Measurements from ENCODE around the gene CFAP74.

The CFAP74 gene

DNA sequence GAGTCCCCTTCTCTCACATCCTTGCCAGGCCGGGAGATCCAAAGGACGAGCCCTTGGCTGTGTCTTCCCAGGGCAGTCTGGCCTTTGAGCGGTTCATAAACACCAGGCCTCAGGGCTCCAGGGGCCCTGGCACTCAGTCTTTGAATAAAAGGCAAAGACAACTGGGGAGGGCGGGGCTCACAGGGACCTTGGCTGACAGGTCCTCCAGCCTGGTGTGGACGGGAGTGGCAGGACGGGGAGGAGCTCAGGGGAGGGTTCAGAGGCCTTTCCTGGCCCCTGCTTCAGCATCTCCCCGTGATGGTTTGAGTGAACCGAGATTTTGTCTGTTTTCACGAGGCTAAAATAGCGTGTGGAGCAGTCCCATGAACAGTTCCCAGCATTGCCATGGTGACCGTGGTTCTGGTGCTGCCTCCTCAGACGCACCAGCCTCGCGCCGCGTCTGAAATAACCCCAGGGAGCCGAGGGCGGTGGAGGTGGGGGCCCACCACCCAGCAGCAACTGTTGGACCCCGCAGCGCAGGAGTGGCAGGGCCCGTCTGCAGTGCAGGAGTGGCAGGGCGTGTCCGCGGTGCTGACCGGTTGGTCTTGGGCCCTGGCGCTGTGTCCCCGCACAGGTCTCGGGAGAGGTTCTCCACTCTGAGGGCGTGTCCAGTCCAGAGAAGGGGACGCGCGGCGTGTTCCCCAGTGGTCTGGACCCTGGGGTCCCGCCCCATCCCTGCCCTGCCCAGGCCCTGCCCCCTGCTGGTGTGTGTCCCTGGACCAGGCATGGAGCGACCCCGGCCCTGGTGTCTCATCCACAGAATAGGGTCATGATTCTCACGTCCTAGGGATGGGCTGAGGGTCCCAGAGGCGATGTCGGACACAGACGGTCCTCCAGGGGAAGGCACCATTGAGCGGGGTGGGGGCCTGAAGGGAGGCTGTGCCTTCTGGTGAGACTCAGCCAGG, 39.5 kb upstream of the CFAP74 start:
- DNase-seq: no peak

DNA sequence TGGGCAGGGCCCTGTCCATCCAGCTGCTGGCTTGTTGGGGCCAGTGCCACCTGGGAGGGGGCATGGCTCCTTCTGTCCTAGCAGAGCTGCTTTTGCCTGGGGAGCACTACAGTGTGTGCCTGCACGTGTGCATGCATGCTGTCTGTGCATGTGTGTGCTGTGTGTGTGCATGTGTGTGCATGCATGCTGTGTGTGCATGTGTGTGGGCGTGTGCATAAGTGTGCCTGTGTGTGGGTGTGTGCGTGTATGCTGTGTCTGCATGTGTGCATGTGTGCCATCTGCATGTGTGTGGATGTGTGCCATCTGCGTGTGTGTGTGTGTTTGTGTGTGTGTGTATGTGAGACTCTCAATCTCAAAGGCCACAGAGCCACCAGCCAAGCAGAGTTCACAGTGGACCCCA, 38.3 kb upstream of the CFAP74 start:
- DNase-seq: no peak

DNA sequence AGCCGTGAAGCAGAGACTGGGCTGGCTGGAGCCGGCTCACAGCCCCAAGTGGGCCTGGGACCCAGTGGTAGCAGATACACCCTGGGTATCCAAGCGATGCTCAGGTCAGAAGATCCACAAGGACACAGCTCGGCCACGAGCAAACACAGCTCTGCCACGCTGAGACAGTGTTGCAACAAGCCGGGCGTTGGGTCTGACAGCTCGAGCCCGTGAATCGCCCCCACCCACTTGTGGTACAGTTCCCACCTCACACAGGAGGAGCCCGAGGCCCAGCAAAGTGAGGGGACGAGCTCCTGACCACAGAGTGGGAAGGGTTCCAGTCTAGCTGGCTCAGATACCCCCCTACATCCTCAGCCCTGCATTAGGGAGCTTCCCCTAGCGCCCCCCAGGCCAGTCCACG, 37.7 kb upstream of the CFAP74 start:
- DNase-seq: no peak

DNA sequence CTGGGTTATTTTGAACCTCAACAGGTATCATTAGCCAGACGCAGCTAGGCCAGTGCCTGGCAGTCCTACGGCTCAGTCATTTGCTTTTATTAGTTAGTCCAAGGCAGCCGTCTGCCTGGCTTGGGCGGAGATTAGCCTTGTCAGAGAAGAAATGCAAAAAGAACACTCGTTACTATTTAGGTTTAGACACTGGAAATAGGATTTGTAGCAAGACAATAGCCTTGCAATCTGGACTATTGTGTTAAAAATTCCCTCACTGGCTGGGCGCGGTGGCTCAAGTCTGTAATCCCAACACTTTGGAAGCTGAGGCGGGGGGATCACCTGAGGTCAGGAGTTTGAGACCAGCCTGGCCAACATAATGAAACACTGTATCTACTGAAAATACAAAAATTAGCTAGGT, 35.7 kb upstream of the CFAP74 start:
- DNase-seq: no peak

DNA sequence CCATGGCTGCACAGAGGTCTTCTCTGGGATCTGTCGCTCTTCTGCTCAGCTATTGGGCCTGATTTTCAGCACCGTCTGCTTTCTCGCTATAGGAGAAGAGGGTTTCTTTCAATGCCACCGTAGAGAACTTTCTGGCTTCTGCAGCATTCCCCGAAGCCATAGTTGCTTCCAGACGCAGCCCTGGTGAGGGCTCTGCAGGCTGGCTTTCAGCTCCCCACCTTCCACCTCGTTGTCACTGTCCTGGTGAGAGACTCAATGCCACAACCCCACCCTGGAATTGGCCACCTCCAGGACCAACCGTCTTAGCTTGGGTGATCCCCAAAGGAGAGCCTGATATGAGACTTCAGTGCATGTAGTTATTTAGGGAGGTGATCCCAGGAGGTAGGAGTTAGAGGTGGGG, 34.6 kb upstream of the CFAP74 start:
- no peak for DNase-seq

DNA sequence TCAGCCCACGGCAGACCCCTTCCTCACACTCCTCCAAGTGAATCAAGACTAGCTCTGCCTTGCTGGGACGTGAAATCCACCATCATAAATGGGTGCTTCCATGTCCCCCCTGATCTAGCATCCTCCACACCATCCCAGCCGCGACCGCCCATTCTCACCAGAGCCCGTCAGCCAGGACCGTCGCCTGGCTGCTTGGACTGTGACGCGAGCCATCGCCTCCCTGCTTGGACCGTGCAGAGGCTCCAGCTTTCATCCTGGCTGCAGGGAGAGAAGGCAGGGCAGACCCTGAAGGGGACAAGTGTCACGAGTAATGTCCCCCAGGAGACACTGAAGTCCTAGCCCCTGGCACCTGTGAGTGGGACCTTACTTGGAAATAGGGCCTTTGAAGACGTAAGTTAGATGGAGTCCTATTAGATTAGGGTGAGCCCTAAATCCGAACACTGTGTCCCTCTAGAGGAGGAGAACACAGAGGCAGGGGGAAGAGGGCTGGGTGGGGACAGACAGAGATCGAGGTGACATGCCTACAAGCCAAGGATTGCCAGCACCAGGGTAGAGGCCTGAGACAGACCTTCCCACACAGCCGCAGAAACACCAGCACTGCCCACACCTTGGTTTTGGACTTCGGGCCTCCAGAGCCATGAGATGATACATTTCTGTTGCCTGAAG, 33.9 kb upstream of the CFAP74 start:
- DNase-seq: no peak

DNA sequence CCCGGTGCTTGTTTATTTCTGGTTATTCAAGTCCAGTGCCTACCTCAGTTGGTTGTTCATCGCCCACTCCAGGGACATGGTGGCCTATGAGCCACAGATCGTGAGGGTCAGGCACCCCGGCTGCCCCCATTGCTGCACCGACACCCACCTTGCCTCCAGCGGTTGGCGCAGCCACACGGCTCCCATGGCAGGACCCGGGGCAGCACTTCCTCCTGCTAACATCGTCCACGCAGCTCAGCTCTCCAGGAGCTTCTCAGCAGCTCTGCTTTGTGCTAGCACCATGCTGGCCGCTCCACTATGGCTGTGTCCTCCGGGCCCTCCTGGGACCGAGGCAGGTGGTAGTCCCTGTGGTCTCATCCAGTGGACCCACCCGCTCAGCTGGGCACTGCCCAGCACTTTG, 32.7 kb upstream of the CFAP74 start:
- DNase-seq: no peak

DNA sequence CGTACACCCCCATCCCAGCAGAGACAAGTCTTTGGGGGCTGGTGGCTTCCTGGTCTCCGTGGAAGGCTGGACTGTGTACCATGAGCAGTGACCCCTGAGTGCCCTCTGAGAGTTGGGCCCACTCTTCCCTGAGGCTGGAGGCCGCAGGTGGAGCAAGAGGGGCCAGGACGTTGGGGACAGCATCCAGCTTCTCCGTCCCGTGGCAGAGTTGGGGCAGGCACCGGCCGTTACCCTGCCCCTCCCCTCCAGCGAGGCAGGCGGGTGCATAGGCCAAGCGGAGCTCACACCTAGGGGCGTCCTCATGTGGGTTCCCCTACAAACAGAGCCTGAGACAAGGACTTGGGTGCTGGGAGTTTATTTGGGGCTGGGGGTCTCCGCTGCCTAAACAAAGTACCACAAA, 29.6 kb upstream of the CFAP74 start:
- no peak for DNase-seq

DNA sequence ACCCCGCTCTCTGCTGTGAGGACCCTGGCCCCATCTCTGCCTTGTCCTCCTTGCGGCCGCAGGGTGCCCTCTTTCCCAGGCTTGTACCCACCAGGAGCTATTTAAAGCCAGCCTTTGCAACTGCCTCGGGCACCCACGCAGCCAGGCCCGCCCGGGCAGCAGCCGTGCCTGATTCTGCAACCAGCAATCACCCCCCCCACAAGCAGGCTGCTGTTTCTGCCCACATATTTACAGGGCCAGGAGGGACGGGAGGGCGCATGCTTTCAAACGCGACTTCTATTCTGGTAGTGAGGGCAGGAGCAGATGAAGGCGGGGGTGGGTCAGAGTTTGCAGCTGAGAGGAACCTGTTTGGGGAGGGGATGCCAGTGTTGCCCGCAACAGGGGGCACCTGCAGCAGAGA, 29.2 kb upstream of the CFAP74 start:
- no peak for DNase-seq

DNA sequence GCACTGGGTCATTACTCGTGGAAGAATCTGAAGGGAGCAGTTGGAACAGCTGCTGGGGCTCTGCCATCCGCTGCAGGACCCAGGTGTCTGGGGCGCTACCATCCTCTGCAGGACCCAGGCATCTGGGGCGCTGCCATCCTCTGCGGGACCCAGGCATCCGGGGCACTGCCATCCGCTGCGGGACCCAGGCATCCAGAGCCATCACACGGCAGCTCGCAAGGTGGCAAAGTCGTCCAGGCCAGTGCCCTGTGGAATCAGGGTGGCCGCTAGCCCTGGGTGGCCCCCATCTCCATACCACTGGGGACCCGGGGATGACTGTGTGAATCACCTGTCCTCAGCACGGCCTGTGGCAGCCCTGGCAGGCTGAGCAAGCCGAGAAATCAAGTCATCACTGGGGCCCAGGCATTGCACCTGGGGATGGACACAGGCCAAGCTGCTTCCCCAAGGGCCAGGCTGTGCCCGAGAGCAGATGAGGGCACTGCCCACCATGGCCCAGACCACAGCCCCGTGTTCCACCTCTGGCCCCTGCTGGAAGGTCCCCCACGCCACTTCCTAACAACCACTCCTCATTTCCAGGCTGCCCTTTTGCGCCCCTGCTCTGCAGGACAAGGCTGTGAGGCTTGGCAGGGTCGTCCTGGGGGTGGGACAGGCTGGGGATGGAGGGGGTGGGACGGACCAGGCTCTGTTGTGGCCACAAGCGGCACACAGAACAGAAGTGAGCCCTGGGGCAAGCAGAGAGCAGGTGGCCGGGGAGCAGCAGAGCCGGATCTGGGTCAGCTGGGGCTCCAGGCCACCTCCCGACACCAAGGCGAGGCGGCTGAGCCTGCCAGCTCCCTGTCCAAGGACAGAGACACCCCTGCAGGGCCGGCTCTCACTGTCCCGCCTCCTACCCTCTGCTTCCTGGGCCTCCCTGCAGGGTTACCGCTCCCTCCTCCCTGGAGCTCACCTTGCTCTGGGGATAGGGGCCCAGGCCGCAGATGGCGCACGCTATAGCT, 28.3 kb upstream of the CFAP74 start:
- DNase-seq: no peak

DNA sequence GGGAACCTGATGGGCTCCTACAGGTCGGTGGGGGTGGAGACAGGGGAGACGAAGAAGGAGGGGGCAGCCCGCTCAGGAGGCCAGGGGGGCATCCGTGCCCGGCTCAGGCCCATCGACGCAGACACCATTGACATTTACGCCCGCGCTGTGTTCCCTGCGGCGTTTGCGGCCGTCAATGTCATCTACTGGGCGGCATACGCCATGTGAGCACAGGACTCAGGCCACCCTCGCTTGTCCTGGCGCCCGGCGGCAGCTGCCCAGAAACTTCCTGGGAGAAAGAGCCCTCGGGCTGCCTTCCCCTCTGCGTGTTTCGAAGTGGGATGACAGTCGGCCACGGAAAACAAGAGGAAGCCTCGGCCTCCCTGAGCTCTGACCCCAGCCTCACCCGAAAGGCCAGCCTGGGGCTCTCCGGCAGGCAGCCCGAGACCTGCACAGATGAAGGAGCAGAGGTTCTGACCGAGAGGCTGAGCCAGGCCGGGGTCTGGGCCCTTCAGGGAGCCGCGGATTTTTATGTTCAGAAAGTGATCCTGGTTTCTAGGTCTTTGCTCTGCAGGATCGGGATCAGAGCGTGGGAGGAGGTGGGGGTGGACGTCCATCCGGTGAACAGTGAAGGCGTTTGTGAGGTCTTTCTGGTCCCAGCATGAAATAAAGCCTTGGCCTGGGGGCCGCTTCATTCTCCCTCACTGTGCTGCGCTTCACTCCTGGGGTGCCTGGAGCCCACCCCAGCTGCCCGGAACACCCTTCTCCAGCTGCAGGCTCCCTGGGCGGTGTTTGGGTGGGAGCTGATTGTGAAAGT, 26.7 kb upstream of the CFAP74 start:
- no peak for DNase-seq

DNA sequence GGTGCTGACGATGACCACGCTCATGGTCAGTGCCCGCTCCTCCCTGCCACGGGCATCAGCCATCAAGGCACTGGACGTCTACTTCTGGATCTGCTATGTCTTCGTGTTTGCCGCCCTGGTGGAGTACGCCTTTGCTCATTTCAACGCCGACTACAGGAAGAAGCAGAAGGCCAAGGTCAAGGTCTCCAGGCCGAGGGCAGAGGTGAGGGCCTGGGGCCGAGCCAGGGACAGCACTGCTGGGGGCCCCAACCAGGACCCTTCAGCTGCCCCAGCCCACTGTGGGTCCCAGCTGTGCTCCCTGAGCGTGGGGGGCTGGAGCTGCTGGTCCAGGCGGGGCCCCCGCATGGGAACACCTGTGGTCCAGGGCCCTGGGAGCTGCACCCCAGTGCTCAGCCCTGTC, 26.0 kb upstream of the CFAP74 start:
- DNase-seq: no peak

DNA sequence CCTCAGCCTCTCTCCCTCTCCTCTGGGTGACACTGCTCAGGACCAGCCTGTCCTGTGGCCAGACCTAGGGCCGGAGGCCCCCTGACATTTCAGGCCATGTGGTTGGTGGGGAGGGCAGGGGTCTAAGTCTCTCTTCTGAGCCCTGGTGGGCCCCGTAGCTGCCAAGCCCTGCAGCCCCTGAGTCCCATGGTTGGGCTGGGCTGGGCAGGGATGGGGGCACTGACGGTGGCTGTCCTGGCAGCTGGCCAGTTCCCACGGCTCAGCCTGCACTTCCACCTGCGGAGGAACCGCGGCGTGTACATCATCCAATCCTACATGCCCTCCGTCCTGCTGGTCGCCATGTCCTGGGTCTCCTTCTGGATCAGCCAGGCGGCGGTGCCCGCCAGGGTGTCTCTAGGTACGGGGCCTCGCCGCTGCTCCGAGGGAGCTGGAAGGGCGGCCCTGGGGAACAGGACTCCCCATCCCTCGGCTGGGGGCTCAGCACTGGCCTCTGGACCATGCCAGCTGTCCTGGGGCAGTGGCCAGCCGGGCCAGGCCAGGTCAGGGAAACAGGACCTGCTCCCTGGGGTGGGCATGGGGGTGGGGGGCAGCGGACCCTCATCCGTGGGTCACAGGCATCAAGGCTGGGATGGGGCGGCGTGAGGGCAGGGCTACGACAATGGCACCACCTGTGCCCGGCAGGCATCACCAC, 25.4 kb upstream of the CFAP74 start:
- no peak for DNase-seq

DNA sequence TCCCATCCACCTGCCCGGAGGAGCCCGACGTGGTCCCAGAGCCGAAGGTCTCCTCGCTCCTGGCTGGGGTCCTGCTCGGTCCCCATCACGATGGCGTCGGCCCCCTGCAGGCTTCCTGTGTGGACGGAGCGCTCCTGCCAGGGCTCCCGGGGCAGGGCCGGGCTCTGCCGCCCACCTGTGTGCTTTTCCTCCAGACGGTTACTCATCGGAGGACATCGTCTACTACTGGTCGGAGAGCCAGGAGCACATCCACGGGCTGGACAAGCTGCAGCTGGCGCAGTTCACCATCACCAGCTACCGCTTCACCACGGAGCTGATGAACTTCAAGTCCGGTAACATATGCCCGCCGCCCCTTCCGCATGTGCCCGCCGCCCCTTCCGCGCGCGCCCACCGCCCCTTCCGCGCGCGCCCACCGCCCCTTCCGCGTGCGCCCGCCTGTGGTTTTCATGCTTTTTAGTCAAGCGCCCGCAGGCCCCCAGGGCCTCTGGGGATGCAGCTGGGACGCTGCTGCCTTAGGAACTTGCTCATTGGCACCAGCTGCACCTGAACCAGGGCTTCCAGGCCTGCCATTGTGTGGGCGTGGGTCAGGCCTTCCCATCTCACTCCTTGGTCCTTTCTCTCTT, 24.5 kb upstream of the CFAP74 start:
- no peak for DNase-seq

DNA sequence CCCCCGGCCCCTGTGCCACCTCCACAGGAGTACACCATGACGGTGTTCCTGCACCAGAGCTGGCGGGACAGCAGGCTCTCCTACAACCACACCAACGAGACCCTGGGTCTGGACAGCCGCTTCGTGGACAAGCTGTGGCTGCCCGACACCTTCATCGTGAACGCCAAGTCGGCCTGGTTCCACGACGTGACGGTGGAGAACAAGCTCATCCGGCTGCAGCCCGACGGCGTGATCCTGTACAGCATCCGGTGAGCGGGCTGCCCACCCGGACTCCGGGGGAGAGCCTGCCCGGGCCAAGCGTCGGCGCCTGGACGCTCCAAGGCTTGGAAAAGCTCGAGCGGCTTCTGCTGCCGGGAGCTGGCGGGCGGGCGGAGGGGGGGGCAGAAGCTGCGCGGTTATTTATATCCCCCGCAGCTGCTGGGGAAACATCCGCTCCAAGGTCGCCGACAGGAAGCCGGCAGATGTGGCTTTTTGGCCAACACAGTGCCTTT, 21.9 kb upstream of the CFAP74 start:
- peak in 1 of 2 experiments; percentile 7 for DNase-seq

DNA sequence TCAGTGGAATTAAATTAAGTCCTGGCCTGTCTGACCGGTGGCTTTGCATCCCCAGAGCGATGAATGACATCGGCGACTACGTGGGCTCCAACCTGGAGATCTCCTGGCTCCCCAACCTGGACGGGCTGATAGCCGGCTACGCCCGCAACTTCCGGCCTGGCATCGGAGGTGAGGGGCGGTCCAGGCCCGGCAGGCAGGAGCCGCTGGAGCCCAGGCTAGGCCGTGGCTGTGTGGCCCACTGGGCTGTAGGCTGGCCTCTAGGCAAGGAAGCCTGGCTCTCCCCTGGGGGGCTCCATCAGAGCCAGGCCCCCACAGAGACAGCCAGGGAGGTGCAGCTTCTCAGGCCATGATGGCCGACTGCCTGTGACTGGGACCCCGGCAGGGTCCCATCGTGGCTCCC, 21.3 kb upstream of the CFAP74 start:
- DNase-seq: no peak

DNA sequence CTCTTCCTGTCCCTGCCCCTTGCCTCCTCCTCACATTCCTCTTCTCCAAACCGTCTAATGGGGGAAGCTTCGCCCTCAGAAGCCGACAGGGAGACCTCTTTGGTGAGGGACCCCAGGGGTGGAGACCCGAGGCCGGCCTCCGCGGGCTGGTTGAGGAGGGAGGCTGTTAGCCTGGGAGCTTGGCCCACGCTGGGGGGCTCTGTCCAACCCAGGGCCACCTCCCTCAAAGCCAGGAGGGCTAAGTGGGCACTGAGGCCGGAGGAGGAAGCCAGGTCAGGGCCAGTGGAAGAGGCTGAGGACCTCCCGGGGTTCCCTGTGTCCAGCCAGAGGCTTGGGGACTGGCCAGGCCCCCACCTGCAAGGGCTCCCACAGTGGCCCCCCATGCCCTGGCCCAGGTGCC, 20.9 kb upstream of the CFAP74 start:
- no peak for DNase-seq

DNA sequence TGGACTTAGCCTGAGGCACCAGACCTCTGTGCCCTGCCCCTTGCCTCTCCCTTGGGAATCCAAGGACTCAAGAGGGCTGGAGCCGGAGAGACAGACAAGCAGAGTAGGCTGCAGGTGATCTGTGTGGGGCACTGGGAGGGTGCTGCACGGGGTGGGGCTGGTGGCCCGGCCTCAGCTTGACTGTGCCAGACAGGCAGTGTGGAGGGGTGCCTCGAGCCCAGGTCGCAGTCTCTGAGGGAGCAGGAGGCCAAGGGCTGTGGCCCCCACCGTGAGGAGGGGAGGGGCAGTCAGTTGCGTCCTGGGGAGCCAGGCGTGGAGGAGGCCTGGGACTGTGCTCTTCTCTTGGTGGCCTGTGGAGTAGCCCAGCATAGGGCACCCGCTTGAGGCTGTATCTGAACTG, 19.6 kb upstream of the CFAP74 start:
- DNase-seq: no peak

DNA sequence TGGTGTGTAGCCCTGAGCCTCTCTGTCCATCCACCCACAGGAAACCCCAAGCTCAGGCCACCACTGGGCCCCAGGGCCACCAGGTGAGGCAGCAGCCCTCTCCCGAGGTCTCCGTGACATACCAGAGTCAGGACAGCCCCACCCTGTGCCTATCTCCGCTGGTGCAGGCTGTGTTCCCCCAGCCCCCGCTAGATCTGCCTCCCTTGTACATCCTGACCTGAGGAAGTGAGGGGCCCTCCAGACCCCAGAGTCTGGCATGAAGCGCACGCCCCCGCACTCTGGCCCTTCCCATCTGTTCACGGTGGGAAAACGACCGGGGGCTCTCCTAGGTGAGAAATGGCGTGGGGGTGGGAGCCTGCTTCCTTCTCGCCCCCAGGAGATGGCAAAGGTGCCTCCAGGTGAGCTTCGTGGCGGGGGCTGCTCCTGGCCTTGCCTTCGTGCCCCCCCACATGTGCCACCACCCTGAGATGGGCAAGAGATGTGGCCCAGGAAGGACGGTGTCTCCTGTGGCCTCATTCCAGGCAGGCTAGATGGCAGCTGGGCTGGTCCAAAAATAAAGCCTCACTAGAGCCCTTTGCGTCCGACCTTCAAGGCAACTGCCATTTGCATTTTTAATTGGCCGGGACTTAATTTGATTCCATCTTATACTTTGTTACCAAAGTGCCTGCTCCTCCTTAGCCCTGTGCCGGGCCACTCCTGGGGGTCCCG, 18.6 kb upstream of the CFAP74 start:
- no peak for DNase-seq

DNA sequence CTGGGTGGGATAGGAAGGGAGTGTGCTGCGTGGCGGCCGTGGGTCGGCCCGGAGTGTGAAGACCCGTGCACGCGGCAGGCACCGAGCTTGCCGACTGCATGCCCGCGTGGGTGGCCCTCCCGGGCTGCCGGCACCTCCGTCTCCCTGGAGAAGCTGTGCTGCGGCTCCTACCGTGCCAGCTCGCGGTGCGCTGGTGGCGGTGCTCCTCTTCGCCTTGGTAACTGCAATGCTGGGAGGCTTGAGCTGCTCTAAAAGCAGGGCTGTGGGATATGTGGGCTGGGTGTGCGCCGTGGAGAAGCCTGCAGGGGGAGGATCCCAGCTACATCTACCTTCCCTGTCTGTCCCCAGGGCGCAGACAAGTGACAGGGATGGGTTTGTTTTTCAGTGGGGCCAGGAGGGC, 18.0 kb upstream of the CFAP74 start:
- DNase-seq: no peak

DNA sequence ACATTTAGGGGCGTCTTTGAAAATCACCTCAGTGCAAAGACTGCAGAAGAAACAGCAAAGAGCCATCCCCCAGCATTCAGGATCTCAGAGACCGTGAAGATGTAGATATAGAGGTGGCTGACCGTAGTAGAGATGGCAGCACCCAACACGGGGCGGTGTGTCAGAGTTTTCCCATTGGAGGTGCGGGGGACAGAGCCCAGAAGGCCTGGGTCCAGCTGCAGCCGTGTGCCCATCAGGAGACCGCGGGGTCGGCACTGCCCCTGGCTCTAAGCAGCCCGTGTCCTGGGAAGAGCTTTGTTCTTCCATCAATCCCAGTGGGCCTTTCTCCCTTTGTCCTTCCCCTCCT, 16.7 kb upstream of the CFAP74 start:
- no peak for DNase-seq
